ENCODE data around the gene CFAP73. TPM values are rescaled to one million over a fixed set of nuclear protein-coding genes. Genes with fewer than 3 reads are reported as not detected.

CFAP73 gene
- total RNA-seq (under 1 TPM in 1 of 2 experiments, not detected in 1; 0.39 TPM), polyA plus RNA-seq (not detected), total RNA-seq (0 to 0.50 (median 0.08) reads per million in 6 experiments)

DNA sequence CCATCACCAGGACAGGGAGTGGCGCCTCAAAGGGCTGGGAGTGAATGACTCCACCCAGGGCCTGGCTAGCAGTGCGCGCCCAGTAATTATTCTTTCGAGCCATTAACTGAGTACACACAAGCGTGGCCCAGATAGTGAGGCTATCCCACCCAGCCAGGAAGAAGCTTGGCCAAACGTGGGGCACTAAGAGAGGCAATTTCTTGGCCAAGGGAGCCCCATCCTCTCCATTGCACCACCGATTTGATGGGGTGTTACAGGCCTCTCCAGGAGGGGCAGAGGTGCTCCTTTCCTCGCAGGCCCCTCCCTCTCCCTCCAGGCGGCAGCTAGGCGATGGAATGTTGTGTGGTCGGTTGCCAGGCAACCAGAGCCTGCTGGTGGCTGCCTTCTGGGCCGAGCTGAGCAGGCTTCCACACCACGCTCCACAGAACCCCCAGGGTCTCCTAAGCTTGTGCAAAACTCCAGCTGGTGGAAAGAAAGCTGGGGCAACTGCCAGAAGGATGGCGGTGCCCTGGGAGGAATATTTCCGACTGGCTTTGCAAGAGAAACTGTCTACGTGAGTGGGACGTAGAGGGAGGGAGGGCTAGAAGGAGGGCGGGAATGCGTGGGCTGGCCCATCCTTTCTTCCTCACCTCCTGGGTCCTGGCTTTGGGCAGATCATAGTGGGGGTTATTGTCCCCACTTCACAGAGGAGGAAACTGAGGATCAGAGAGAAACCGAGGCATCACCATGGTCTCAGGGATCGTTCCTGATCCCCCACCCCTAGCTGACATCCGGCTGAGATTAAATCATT lies at the start of gene CFAP73:
CFAP73 (plus strand) TSS at position 364 of the 790 bp plus-strand sequence; CDS start at position 498, 134 bp downstream.
- no peak for ATAC-seq
- DNase-seq, result peak in 3 of 10 donors; percentile 10 to 24 (median 16)
- Mint-ChIP-seq H3K9me3 (peaks cover 0 to 13% (median 2%) of the 10 kb centered on the region in 9 donors), H3K4me3 (peak within 1 kb of the TSS in 1 of 10 donors; percentile 50), H3K36me3 (no peaks in the 10 kb centered on the region), H3K27me3 (peaks cover 0 to 17% (median 0%) of the 10 kb centered on the region in 5 donors), H3K4me1 (peaks cover 9 to 20% (median 18%) of the 10 kb centered on the region in 4 donors), H3K27ac (peak within 1 kb of the TSS in 3 of 10 donors; percentile 52 to 79 (median 72))
- POLR2A ChIA-PET, result no interaction called here

DNA sequence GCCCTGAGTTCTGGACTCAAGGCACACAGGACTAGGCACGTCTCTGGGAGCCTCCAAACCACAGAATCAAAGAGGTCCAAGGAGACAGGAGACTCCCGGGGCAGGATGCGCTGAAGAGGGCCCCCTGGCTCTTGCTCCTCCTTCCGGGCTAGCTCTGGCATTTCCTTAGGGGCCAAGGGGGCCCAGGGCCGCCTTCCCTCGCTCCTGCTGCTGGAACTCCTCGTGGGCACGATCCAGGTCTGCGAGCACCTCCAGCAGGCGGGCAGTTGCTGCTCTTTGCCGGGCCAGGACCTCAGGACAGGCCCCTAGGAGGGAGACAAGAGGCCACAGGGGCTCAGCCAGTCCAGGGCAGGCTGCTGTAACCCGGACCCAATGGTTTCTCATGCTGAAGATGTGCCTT lies 49.8 kb upstream of the CFAP73 start:
- Mint-ChIP-seq H3K4me3 (no peak overlapping the region), H3K4me1 (peaks cover 3 to 36% (median 24%) of the 10 kb centered on the region in 4 donors), H3K27me3 (no peaks in the 10 kb centered on the region), H3K27ac (peak overlapping the region in 2 of 10 donors; percentile 32 to 52), H3K9me3 (no peaks in the 10 kb centered on the region), H3K36me3 (no peaks in the 10 kb centered on the region)
- DNase-seq (no peak), ATAC-seq (no peak)
- POLR2A ChIA-PET, result no interaction called here

DNA sequence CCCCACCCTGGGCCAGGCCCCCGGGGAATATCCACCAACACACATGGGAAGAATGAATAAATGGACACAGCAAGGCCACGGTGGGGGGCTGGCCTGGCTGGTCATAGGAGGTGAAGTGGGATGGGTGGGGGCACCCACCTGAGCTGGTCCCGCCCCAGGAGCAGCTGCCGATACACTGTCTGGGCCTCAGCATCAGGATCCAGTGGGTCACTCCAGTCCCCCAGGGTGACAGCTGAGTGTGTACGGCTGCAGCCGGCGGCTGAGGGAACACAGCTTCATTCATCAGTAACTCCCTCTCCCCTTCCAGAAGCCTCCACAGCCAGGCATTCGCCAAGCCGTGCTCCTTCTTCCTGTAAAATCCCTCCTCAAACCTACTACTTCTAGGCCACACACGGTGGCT lies 47.8 kb upstream of the CFAP73 start:
- POLR2A ChIA-PET, result no interaction called here
- DNase-seq (no peak), ATAC-seq (no peak)
- Mint-ChIP-seq H3K27me3 (no peaks in the 10 kb centered on the region), H3K9me3 (no peaks in the 10 kb centered on the region), H3K4me1 (peaks cover 3 to 29% (median 20%) of the 10 kb centered on the region in 4 donors), H3K27ac (no peak overlapping the region), H3K36me3 (no peaks in the 10 kb centered on the region), H3K4me3 (no peak overlapping the region)

DNA sequence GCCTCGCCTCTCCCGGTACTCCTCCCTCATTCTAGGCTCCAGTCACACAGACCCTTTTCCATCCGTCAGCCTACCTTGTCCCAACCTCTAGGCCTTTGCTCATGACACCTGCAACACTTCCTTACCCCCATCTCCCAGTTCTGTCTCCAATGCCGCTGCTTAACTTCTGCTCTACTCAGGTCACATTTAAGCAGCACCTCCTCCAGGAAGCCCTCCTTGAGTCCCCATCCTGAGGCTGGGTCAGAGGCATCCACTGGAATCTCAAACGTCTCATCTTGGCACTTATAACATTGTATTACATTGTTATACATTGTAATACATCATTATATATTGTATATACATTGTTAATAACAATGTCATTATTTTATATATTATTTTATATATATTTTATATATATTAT lies 46.7 kb upstream of the CFAP73 start:
- Mint-ChIP-seq H3K9me3 (no peaks in the 10 kb centered on the region), H3K4me3 (peak overlapping the region in 3 of 10 donors; percentile 23 to 41 (median 25)), H3K4me1 (peaks cover 3 to 19% (median 19%) of the 10 kb centered on the region in 4 donors), H3K36me3 (no peaks in the 10 kb centered on the region), H3K27ac (peak overlapping the region in 3 of 10 donors; percentile 23 to 44 (median 41)), H3K27me3 (no peaks in the 10 kb centered on the region)
- no peak for ATAC-seq
- DNase-seq, result no peak
- POLR2A ChIA-PET, result no interaction called here

DNA sequence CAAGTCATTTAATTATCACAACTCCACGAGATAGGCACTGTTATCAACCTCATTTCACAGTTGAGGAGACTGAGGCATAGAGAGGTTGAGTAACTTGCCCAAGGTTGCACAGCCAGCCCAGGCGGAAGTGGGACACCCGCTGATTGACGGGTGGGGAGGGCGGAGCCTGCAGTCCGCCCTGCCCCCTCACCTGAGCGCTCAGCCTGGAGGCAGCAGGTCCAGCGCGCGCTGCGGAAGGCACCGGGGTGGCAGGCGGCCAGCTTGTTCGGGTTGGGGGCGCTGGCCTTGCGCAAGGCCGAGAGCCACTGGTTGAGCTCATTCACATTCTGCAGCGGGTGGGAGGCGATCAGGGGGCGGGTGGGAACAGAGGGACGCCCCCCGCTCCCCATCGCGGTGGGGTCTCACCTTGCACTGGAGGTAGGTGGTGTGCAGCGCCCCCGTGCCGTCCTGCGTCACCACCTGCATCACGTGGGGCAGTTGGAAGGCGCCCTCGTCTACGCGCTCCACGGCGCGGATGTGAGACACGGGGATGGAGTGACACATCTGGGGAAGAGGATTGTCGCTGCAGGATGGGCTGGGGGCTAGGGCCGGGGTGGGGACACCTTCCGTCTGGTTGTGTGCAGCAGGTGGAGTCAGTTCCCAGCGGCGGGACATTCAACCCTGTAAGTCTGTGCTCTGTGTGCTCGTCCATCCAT lies 45.6 kb upstream of the CFAP73 start:
- DNase-seq (peak; percentile 37 to 76 (median 60)), ATAC-seq (peak; percentile 93)
- H3K9me3 Mint-ChIP-seq, result no peaks in the 10 kb centered on the region
- H3K27me3 Mint-ChIP-seq, result no peaks in the 10 kb centered on the region
- POLR2A ChIA-PET, result no interaction called here
- peak overlapping the region in 8 of 10 donors; percentile 40 to 91 (median 86) for H3K27ac Mint-ChIP-seq
- peaks cover 4 to 10% (median 9%) of the 10 kb centered on the region in 4 donors for H3K4me1 Mint-ChIP-seq
- peak overlapping the region; percentile 72 to 87 (median 80) for H3K4me3 Mint-ChIP-seq
- no peaks in the 10 kb centered on the region for H3K36me3 Mint-ChIP-seq

DNA sequence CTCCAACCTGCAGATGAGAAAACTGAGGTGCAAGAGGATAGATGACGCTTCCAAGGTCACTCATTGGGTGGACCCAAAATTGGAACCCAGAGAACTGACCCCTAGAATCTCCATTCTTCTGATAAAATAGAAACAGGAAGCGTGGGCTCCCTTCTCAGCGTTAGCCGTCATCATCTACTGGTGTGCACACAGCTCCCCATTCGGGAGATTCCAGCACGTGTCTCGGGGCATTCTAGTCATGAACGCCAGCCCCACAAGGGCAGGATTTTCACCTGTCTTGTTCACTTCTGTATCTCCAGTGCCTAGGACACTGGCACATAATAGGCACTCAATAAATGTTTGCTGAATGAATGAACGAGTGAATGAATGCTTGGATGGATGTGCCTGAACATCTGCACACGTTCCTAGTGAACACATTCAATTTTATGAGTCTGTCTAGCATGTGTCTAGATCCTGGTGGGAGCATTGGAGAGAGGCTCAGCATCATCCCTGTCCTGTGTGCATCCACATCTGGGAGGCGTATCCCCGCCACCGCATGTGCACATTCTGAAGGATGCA lies 44.5 kb upstream of the CFAP73 start:
- Mint-ChIP-seq H3K27ac (peak overlapping the region in 2 of 10 donors; percentile 7 to 15), H3K4me1 (peaks cover 4 to 15% (median 13%) of the 10 kb centered on the region in 4 donors), H3K27me3 (no peaks in the 10 kb centered on the region), H3K9me3 (no peaks in the 10 kb centered on the region), H3K36me3 (no peaks in the 10 kb centered on the region), H3K4me3 (peak overlapping the region; percentile 8 to 81 (median 40))
- POLR2A ChIA-PET, result no interaction called here
- ATAC-seq (no peak), DNase-seq (no peak)

DNA sequence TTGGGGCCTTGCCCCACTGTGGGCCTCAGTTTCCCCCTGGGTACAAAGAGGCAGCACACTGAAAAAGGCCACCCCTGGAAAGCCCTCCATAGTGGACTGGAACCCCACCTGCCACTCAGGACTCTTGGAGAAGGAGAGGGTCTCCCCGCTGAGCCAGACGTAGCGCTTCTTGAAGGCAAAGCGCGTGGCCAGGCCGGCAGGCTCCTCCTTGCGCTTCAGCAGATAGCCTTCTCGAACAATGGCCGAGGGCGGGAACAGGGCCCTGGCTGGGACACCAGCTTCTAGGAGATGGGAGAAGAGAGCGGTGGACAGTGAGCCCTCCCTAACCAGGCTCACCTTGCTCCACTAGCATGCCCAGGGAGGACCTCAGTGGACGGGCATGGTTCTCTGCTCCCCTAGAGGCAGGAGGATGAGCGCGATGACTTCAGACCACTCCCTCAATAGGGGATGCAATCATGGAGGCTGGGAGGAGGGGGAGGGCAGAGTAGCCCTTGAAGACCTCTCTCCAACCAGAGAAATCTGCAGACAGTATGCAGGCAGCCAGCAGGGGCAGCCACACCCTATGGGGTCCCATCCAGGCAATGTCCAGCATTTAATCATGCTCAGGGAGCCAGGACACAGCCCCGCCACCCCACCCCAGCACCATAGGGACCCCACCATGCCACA lies 43.8 kb upstream of the CFAP73 start:
- Mint-ChIP-seq H3K27me3 (no peaks in the 10 kb centered on the region), H3K36me3 (no peaks in the 10 kb centered on the region), H3K4me1 (peaks cover 7 to 20% (median 18%) of the 10 kb centered on the region in 4 donors), H3K4me3 (no peak overlapping the region), H3K9me3 (no peaks in the 10 kb centered on the region), H3K27ac (peak overlapping the region in 1 of 10 donors; percentile 52)
- DNase-seq (no peak), ATAC-seq (no peak)
- POLR2A ChIA-PET, result no interaction called here

DNA sequence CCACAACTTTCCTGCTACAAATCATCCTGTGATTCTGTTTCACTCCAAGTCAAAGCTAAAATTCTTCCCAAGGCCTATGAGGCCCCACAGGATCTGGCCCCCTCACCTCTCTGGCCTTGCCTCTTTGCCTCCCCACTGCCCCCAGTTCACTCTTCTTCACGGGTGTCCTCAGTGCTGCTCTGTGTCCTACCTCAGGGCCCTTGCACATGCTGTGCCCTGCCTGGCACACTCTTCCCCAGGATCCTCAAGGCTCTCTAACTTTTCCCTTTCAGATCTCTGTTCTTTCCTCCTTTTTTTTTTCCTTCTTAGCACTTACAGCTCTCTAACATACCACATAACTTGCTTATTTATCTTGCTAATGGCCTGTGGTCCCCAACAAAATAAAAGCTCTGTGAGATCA lies 43.2 kb upstream of the CFAP73 start:
- H3K9me3 Mint-ChIP-seq, result no peaks in the 10 kb centered on the region
- H3K36me3 Mint-ChIP-seq, result no peaks in the 10 kb centered on the region
- ATAC-seq, result no peak
- H3K27me3 Mint-ChIP-seq, result no peaks in the 10 kb centered on the region
- no peak for DNase-seq
- H3K4me3 Mint-ChIP-seq, result no peak overlapping the region
- peak overlapping the region in 3 of 10 donors; percentile 12 to 65 (median 40) for H3K27ac Mint-ChIP-seq
- H3K4me1 Mint-ChIP-seq, result peaks cover 10 to 26% (median 20%) of the 10 kb centered on the region in 4 donors
- POLR2A ChIA-PET, result interaction anchor here (0.6 kb wide), 1 partner anchor 647 kb away, joined by 3 read pairs; no protein-coding TSS in a partner anchor

DNA sequence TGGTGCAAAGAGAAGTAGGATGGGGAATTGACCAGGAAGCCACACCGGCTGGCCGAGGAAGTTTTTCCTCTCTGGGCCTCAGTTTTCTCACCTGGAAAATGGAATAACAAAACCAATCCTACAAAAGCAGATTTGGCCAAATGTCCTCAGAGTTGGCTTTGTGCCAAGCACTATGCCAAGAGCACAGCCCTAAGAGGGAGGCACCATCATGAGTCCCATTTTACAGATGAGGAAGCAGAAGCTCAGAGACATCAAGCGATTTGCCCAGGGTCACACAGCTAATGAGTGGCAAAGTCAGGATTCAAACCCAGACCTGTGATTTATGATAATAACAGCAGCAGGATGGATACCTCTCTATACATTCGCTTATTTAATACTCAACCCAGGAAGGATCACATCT lies 41.2 kb upstream of the CFAP73 start:
- peak overlapping the region in 1 of 10 donors; percentile 76 for H3K27ac Mint-ChIP-seq

DNA sequence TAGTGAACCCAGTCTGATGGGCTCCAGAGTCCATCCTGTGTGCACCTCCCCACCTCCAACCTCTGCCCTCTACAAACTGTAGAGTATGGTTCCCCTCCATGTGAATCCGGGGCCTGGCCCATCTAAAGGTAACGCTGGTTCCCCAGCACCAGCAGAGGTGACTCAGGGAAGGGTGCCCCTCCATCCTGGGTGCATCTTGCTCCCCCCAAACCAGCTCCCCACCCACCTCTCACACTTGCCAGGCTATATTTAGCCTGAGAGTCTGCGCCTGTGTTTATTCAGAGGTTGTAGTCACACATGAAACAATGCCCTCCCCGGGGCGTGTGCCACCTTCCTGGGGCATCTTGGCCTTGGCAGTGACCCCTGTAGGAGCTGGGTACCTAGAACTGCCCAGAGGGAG lies 40.2 kb upstream of the CFAP73 start:
- no peak overlapping the region for H3K4me3 Mint-ChIP-seq
- H3K4me1 Mint-ChIP-seq, result peaks cover 9 to 20% (median 13%) of the 10 kb centered on the region in 4 donors

More for the DNA sequence above, 41.2 kb upstream of the CFAP73 start:
- Mint-ChIP-seq H3K4me1 (peaks cover 10 to 26% (median 20%) of the 10 kb centered on the region in 4 donors), H3K36me3 (no peaks in the 10 kb centered on the region), H3K27me3 (no peaks in the 10 kb centered on the region), H3K9me3 (no peaks in the 10 kb centered on the region), H3K4me3 (no peak overlapping the region)
- ATAC-seq (no peak), DNase-seq (no peak)
- POLR2A ChIA-PET, result no interaction called here

DNA sequence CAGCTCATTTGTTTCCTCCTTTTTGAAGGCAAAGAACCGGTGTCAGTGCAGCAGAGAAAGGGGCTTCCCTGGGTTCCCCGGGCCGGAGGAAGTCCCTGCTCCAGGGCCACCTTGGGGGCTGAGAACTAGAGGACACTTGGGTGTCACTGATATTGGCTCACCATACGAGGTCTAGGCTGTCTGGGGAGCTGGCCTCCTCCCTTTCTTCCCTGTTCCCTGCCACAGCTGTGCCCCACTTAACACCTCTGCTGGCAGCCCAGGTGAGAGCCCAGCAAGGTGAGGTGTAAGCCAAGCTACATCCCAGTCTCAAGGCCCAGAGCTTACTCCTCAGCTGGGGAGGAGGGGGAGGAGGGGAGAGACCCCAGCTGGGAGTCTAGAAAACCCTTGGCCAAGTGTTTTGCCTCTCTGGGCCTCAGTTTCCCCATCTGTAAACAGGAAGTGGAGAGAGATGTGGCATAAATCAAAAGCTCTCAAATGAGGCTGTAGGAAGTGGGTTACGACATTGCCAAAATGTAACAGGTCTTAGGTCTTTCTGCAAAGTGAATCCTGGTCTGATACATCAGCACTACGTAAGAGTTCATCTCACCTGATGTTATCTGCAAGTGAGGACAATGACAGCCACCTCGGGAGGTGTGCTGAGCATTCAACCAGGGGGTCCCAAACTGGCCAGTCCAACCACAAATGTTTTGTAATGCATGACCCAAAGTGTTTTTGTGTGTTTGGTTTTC lies 39.5 kb upstream of the CFAP73 start:
- H3K27me3 Mint-ChIP-seq, result peaks cover 0 to 6% (median 0%) of the 10 kb centered on the region in 5 donors
- H3K4me3 Mint-ChIP-seq, result no peak overlapping the region
- POLR2A ChIA-PET, result no interaction called here
- no peaks in the 10 kb centered on the region for H3K9me3 Mint-ChIP-seq
- peak in 1 of 2 donors; percentile 61 for ATAC-seq
- H3K36me3 Mint-ChIP-seq, result no peaks in the 10 kb centered on the region
- peaks cover 9 to 20% (median 13%) of the 10 kb centered on the region in 4 donors for H3K4me1 Mint-ChIP-seq
- peak overlapping the region in 7 of 10 donors; percentile 40 to 87 (median 53) for H3K27ac Mint-ChIP-seq
- no peak for DNase-seq

More for the DNA sequence above, 40.2 kb upstream of the CFAP73 start:
- Mint-ChIP-seq H3K9me3 (no peaks in the 10 kb centered on the region), H3K27me3 (peaks cover 0 to 2% (median 0%) of the 10 kb centered on the region in 5 donors), H3K36me3 (no peaks in the 10 kb centered on the region), H3K27ac (peak overlapping the region in 4 of 10 donors; percentile 15 to 62 (median 30))
- POLR2A ChIA-PET, result no interaction called here
- no peak for ATAC-seq
- DNase-seq, result no peak

DNA sequence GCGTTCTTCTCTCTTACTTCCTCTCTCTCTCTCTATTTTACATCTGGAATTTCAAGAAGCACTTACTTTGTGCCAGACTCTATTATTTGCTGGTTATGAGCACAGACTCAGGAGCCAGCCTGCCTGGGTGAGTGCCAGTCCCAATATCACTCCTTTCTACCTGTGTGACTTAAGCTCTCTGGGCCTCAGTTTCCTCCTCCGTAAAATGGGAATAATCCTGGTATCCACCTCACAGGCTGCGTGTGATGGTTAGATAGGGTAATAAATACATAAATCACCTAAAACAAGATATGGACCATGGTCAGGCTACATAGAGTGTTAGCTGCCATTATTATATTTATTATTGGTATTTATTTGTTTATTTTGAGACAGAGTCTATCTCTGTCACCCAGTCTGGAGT lies 38.3 kb upstream of the CFAP73 start:
- H3K27me3 Mint-ChIP-seq, result peaks cover 0 to 6% (median 0%) of the 10 kb centered on the region in 5 donors
- DNase-seq (no peak), ATAC-seq (no peak)
- no peak overlapping the region for H3K4me3 Mint-ChIP-seq
- H3K36me3 Mint-ChIP-seq, result no peaks in the 10 kb centered on the region
- POLR2A ChIA-PET, result no interaction called here
- H3K9me3 Mint-ChIP-seq, result no peaks in the 10 kb centered on the region
- H3K27ac Mint-ChIP-seq, result peak overlapping the region in 1 of 10 donors; percentile 82
- peaks cover 9 to 20% (median 13%) of the 10 kb centered on the region in 4 donors for H3K4me1 Mint-ChIP-seq
